ENCODE measurements around the gene WDR88.

Gene WDR88

DNA sequence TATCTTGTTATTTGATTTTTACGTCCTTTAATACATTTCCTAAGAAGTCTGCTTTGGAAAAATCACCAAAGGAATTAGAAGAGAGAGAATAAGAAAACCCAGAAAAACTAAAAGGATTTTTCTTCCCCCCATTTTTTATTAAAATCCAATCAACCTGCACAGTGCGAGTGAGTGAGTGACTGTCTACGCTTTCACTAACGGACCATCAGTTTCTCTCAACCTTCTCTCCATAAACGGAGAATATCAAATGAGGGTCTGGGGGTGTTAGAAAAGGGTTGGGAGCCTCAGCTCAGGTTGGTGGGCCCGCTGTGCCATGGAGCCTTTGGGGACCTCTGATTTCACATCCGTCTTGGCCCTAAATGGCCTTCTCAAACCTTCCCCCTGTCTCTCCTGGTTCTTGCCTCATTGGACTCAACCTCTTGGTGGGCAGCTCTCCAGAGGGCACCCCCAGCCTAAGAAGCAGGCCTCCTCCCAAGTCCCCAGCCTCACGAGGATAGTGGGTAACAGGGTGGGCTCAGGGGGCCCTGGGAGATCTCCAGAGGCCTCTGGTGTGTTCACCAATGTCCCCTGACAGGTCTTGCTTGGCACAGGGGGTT, 61.5 kb downstream of the WDR88 start:
- no peaks in the 10 kb centered on the region for H3F3A ChIP-seq (ENCODE audit: insufficient read depth, low read length)
- H3K9ac ChIP-seq (ENCODE audit: low read length), result no peak overlapping the region
- H3K27me3 ChIP-seq (ENCODE audit: insufficient read depth, low read length), result no peaks in the 10 kb centered on the region
- no peaks in the 10 kb centered on the region for H4K20me1 ChIP-seq (ENCODE audit: insufficient read depth, low read length)
- H2AFZ ChIP-seq (ENCODE audit: low read length), result no peak overlapping the region
- H3K9me2 ChIP-seq (ENCODE audit: low read depth, low read length), result no peaks in the 10 kb centered on the region
- H3K27ac ChIP-seq (ENCODE audit: low read depth, low read length, poor library complexity, severe bottlenecking), result no peak overlapping the region
- no peaks in the 10 kb centered on the region for H3K79me2 ChIP-seq (ENCODE audit: insufficient read depth, low read length)
- no peak overlapping the region for H3K4me2 ChIP-seq (ENCODE audit: low read length)
- no peaks in the 10 kb centered on the region for H3K9me3 ChIP-seq (ENCODE audit: low read length)
- no peaks in the 10 kb centered on the region for H3K36me3 ChIP-seq (ENCODE audit: insufficient read depth, low read length)
- no peak overlapping the region for H3K4me3 ChIP-seq (ENCODE audit: low read depth, low read length, poor library complexity, severe bottlenecking)
- H3K4me1 ChIP-seq (ENCODE audit: insufficient read depth, low read length, severe bottlenecking), result no peaks in the 10 kb centered on the region
- no peak for TF ChIP-seq EZH2 (IDR thresholded peaks at IDR 0.05; ENCODE audit: borderline replicate concordance, low read length)
- TF ChIP-seq, protein P1, sequence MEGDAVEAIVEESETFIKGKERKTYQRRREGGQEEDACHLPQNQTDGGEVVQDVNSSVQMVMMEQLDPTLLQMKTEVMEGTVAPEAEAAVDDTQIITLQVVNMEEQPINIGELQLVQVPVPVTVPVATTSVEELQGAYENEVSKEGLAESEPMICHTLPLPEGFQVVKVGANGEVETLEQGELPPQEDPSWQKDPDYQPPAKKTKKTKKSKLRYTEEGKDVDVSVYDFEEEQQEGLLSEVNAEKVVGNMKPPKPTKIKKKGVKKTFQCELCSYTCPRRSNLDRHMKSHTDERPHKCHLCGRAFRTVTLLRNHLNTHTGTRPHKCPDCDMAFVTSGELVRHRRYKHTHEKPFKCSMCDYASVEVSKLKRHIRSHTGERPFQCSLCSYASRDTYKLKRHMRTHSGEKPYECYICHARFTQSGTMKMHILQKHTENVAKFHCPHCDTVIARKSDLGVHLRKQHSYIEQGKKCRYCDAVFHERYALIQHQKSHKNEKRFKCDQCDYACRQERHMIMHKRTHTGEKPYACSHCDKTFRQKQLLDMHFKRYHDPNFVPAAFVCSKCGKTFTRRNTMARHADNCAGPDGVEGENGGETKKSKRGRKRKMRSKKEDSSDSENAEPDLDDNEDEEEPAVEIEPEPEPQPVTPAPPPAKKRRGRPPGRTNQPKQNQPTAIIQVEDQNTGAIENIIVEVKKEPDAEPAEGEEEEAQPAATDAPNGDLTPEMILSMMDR (IDR thresholded peaks at IDR 0.05; ENCODE audit: low read length), result no peak

DNA sequence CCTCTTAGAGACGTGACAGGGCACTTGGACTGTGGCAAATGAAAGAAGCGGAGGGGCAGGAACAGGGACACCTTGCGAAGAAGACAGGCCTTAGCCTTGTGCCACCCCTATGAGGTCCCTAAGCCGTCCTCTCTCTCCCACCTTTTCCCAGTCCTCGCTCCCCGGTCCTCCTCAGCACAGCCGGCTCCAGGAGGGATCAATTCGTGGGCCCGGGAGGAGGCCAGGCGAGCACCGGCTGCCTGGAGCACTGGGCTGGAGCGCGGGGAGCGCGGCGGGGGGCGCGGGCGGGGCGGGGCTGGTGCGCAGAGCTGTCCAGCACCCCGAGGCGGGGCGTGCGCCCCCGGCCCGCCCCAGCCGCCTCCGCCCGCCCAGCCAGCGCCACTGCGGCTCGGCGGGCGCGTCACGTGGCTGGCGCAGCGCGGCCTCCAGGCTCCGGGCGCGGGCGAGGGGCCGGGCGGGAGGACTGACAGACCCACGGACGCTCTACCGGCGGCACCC, 62.0 kb downstream of the WDR88 start, which contains the start of gene LRP3:
Gene LRP3 (plus strand): TSS at position 466 of the 498 bp plus-strand sequence. CDS start 456 bp downstream, outside the sequence.
- H3K36me3 ChIP-seq (ENCODE audit: insufficient read depth, low read length), result no peaks in the 10 kb centered on the region
- H3F3A ChIP-seq (ENCODE audit: insufficient read depth, low read length), result no peaks in the 10 kb centered on the region
- TF ChIP-seq EZH2 (IDR thresholded peaks at IDR 0.05; ENCODE audit: borderline replicate concordance, low read length), result no peak
- TF ChIP-seq, protein P1 (IDR thresholded peaks at IDR 0.05; ENCODE audit: low read length), result no peak
- H2AFZ ChIP-seq (ENCODE audit: low read length), result no peak within 1 kb of the TSS
- H3K4me1 ChIP-seq (ENCODE audit: insufficient read depth, low read length, severe bottlenecking), result no peaks in the 10 kb centered on the region
- no peak within 1 kb of the TSS for H3K4me3 ChIP-seq (ENCODE audit: low read depth, low read length, poor library complexity, severe bottlenecking)
- no peak within 1 kb of the TSS for H3K4me2 ChIP-seq (ENCODE audit: low read length)
- H3K9me3 ChIP-seq (ENCODE audit: low read length), result no peaks in the 10 kb centered on the region
- no peak within 1 kb of the TSS for H3K27ac ChIP-seq (ENCODE audit: low read depth, low read length, poor library complexity, severe bottlenecking)
- H3K9ac ChIP-seq (ENCODE audit: low read length), result no peak within 1 kb of the TSS
- no peaks in the 10 kb centered on the region for H4K20me1 ChIP-seq (ENCODE audit: insufficient read depth, low read length)
- no peaks in the 10 kb centered on the region for H3K27me3 ChIP-seq (ENCODE audit: insufficient read depth, low read length)
- no peaks in the 10 kb centered on the region for H3K79me2 ChIP-seq (ENCODE audit: insufficient read depth, low read length)
- H3K9me2 ChIP-seq (ENCODE audit: low read depth, low read length), result no peaks in the 10 kb centered on the region

DNA sequence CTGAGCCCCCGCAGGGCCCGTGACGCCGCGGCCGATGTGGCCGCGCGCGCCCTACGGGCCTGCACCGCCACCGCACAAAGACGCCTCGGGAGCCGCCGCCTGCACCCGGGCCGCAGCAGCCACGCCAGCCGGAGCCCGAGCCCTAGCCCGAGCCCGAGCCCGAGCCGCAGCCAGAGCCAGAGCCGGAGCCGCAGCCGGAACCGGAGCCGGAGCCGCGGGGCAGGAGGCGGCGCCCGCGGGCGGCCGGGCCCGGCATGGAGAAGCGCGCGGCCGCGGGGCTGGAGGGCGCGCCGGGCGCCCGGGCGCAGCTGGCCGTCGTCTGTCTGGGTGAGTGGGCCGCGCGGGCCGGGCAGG, 62.6 kb downstream of the WDR88 start:
- Histone ChIP-seq H3K9ac (ENCODE audit: low read length) (no peak overlapping the region), H2AFZ (ENCODE audit: low read length) (no peak overlapping the region), H3K27ac (ENCODE audit: low read depth, low read length, poor library complexity, severe bottlenecking) (no peak overlapping the region)

More for the DNA sequence above, 62.6 kb downstream of the WDR88 start:
- H3K4me2 ChIP-seq (ENCODE audit: low read length), result no peak overlapping the region
- H3K79me2 ChIP-seq (ENCODE audit: insufficient read depth, low read length), result no peaks in the 10 kb centered on the region
- no peaks in the 10 kb centered on the region for H3K36me3 ChIP-seq (ENCODE audit: insufficient read depth, low read length)
- no peaks in the 10 kb centered on the region for H3K27me3 ChIP-seq (ENCODE audit: insufficient read depth, low read length)
- no peak overlapping the region for H3K4me3 ChIP-seq (ENCODE audit: low read depth, low read length, poor library complexity, severe bottlenecking)
- TF ChIP-seq, protein P1 (IDR thresholded peaks at IDR 0.05; ENCODE audit: low read length), result no peak
- no peak for TF ChIP-seq EZH2 (IDR thresholded peaks at IDR 0.05; ENCODE audit: borderline replicate concordance, low read length)
- no peaks in the 10 kb centered on the region for H4K20me1 ChIP-seq (ENCODE audit: insufficient read depth, low read length)
- H3F3A ChIP-seq (ENCODE audit: insufficient read depth, low read length), result no peaks in the 10 kb centered on the region
- no peaks in the 10 kb centered on the region for H3K9me2 ChIP-seq (ENCODE audit: low read depth, low read length)
- H3K9me3 ChIP-seq (ENCODE audit: low read length), result no peaks in the 10 kb centered on the region
- no peaks in the 10 kb centered on the region for H3K4me1 ChIP-seq (ENCODE audit: insufficient read depth, low read length, severe bottlenecking)
